Panc1 (cell line): ENCODE measurements around the gene BABAM2. TPM values are rescaled to one million over a fixed set of nuclear protein-coding genes. Genes with fewer than 3 reads are reported as not detected.

Source experiments
- ATAC-seq: fragments of 200-7000 bp; cut with Tn5 transposase; 2 replicates; pipeline ENCODE4 v1.9.1; 2020; ENCODE audit warnings: mild to moderate bottlenecking, moderate library complexity
- BruUV-seq: library from RNA; stranded (reverse); fragments of 400-500 nt; replicated peaks from 2 replicates; lab custom pipeline; 2021; lab: Mats Ljungman, UMichigan
- CTCF ChIA-PET: fragments of 300-600 bp; sonication (Branson Sonifier 250); formaldehyde crosslinking; loops from one replicate; lab custom pipeline; 2022; ENCODE audit warnings: antibody characterized with exemption; lab: Charles Lee
- POLR2A ChIA-PET: fragments of 300-600 bp; sonication (Branson Sonifier 250); formaldehyde crosslinking; loops from one replicate; lab custom pipeline; 2022; ENCODE audit warnings: antibody characterized with exemption; lab: Charles Lee
- DNase-seq: peaks from one replicate; pipeline ENCODE4 v3.0.0-alpha.2; 2010; ENCODE audit warnings: low read depth, low spot score
- H3K27ac ChIP-seq: 2 replicates; pipeline ENCODE4 v1.5.1; 2011; ENCODE audit warnings: mild to moderate bottlenecking, low read length, inconsistent platforms
- H3K27me3 ChIP-seq: fragments of 200-500 bp; sonication (Bioruptor generic); 2 replicates; pipeline ENCODE4 v1.6.0; 2014; ENCODE audit warnings: low read length, inconsistent platforms; ENCODE audit not compliant: control insufficient read depth, insufficient read depth
- H3K36me3 ChIP-seq: fragments of 200-500 bp; sonication (Bioruptor generic); 2 replicates; pipeline ENCODE4 v1.5.1; 2014; ENCODE audit warnings: inconsistent platforms, mild to moderate bottlenecking, low read length, moderate library complexity; ENCODE audit not compliant: control insufficient read depth, insufficient read depth
- H3K4me1 ChIP-seq: 2 replicates; pipeline ENCODE4 v1.5.1; 2011; ENCODE audit warnings: inconsistent platforms, mild to moderate bottlenecking, low read length, moderate library complexity; ENCODE audit not compliant: control insufficient read depth, insufficient read depth
- H3K4me3 ChIP-seq, 2 experiments: 2 replicates each; pipeline ENCODE4 v1.5.1; 2011 to 2012; ENCODE audit warnings: low read depth in 2 of 2, low read length in 2 of 2, mild to moderate bottlenecking in 2 of 2, inconsistent platforms in 1 of 2, moderate library complexity in 1 of 2
- H3K9me3 ChIP-seq: fragments of 200-500 bp; sonication (Bioruptor generic); 2 replicates; pipeline ENCODE4 v1.5.1; 2014; ENCODE audit warnings: low read depth, mild to moderate bottlenecking, inconsistent platforms, low read length, moderate library complexity; ENCODE audit not compliant: control insufficient read depth, insufficient read depth
- POLR2AphosphoS5 ChIP-seq: IDR thresholded peaks from 2 replicates; pipeline ENCODE4 v1.6.1; 2012; ENCODE audit warnings: mild to moderate bottlenecking, low read depth, low read length, moderate library complexity
- SIN3A ChIP-seq: IDR thresholded peaks from 2 replicates; pipeline ENCODE4 v1.6.1; 2012; ENCODE audit warnings: low read depth, mild to moderate bottlenecking, low read length, moderate library complexity, borderline replicate concordance; ENCODE audit not compliant: insufficient read depth
- TCF7L2 ChIP-seq: IDR thresholded peaks from 2 replicates; pipeline ENCODE4 v1.6.1; 2011; ENCODE audit warnings: mild to moderate bottlenecking, low read depth, low read length, inconsistent platforms
- in situ Hi-C: cut with HindIII; loops from 2 replicates; pipeline ENCODE4 v1.10.0; 2016; ENCODE audit warnings: low sequenced_read_pairs, low pct_unique_long_range_greater_than_20kb
- intact Hi-C: fragments of 100-400 bp; cut with micrococcal nuclease; formaldehyde crosslinking; loops from one replicate; pipeline ENCODE4 v1.10.0; 2022; ENCODE audit not compliant: unreplicated experiment
- total RNA-seq: library from RNA; stranded (reverse); gene quantifications from one replicate; pipeline ENCODE4 v1.2.1, GENCODE V29; 2021; ENCODE audit not compliant: unreplicated experiment
- TF ChIP-seq, protein P1 (sequence below): fragments of 450-650 bp; IDR thresholded peaks from 2 replicates; pipeline ENCODE4 v1.5.1; 2017; ENCODE audit warnings: mild to moderate bottlenecking
- TF ChIP-seq, protein P2 (sequence below), 2 experiments: IDR thresholded peaks; 2 replicates each; pipeline ENCODE4 v1.6.1; 2011 to 2012; ENCODE audit warnings: low read depth in 2 of 2, control low read depth in 1 of 2, low read length in 1 of 2, mild to moderate bottlenecking in 1 of 2, moderate library complexity in 1 of 2; ENCODE audit not compliant: insufficient read depth in 1 of 2

The BABAM2 gene
- total RNA-seq, 1 experiment from 2014 or later, result 31.2 TPM

DNA sequence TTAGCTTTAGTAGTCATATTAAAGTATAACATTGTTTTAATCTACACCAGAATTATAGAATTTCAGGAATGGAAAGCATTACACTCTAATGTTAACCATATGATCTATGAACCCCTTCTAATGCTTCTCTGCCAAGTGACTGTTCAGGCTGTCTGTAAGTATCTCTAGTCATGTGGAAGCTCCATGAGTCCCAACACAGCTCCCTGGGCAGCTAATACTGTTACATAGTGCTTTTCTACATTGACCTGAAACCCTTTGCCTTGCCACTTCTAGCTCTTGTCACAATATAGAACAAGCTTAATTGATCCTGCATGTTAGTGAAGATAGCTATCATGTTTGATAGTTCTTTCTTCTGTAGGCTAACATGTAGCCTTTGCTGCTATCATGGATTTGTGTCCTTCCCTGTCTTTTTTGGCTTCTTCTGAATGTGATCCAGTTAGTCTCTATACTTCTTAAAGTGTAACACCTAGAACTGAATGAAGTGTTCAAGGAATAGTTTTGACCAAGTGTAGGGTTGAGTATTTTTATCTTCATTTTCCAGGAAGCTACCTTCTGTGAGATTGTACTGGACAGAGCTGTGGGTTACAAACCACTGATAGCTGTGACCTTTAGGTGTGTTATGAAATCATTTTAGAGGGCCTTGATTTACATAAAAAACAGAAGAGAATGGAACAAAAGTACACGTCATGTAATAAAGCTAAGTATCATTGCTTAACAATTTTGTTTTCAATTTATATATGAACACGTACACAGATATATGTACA, 23.7 kb downstream of the BABAM2 start:
- no peak overlapping the region for H3K27ac ChIP-seq
- no peaks in the 10 kb centered on the region for H3K27me3 ChIP-seq
- TF ChIP-seq SIN3A, result no peak
- TF ChIP-seq, protein P1, sequence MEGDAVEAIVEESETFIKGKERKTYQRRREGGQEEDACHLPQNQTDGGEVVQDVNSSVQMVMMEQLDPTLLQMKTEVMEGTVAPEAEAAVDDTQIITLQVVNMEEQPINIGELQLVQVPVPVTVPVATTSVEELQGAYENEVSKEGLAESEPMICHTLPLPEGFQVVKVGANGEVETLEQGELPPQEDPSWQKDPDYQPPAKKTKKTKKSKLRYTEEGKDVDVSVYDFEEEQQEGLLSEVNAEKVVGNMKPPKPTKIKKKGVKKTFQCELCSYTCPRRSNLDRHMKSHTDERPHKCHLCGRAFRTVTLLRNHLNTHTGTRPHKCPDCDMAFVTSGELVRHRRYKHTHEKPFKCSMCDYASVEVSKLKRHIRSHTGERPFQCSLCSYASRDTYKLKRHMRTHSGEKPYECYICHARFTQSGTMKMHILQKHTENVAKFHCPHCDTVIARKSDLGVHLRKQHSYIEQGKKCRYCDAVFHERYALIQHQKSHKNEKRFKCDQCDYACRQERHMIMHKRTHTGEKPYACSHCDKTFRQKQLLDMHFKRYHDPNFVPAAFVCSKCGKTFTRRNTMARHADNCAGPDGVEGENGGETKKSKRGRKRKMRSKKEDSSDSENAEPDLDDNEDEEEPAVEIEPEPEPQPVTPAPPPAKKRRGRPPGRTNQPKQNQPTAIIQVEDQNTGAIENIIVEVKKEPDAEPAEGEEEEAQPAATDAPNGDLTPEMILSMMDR, result no peak
- TF ChIP-seq TCF7L2, result no peak
- no peak for TF ChIP-seq POLR2AphosphoS5
- TF ChIP-seq, protein P2, sequence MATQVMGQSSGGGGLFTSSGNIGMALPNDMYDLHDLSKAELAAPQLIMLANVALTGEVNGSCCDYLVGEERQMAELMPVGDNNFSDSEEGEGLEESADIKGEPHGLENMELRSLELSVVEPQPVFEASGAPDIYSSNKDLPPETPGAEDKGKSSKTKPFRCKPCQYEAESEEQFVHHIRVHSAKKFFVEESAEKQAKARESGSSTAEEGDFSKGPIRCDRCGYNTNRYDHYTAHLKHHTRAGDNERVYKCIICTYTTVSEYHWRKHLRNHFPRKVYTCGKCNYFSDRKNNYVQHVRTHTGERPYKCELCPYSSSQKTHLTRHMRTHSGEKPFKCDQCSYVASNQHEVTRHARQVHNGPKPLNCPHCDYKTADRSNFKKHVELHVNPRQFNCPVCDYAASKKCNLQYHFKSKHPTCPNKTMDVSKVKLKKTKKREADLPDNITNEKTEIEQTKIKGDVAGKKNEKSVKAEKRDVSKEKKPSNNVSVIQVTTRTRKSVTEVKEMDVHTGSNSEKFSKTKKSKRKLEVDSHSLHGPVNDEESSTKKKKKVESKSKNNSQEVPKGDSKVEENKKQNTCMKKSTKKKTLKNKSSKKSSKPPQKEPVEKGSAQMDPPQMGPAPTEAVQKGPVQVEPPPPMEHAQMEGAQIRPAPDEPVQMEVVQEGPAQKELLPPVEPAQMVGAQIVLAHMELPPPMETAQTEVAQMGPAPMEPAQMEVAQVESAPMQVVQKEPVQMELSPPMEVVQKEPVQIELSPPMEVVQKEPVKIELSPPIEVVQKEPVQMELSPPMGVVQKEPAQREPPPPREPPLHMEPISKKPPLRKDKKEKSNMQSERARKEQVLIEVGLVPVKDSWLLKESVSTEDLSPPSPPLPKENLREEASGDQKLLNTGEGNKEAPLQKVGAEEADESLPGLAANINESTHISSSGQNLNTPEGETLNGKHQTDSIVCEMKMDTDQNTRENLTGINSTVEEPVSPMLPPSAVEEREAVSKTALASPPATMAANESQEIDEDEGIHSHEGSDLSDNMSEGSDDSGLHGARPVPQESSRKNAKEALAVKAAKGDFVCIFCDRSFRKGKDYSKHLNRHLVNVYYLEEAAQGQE (IDR thresholded peaks at IDR 0.05; ENCODE audit: insufficient read depth in 1 of 2, low read depth in 2 of 2, low read length in 1 of 2), result no peak
- H3K4me3 ChIP-seq, result no peak overlapping the region
- ATAC-seq (no peak), DNase-seq (no peak)
- no TSS peak for BruUV-seq
- H3K4me1 ChIP-seq, result no peaks in the 10 kb centered on the region
- in situ Hi-C loops (no loop called here), intact Hi-C loops (no loop called here)
- H3K36me3 ChIP-seq, result no peaks in the 10 kb centered on the region
- no peaks in the 10 kb centered on the region for H3K9me3 ChIP-seq
- ChIA-PET CTCF (interaction anchor here (0.7 kb wide), 1 partner anchor 65 kb away, joined by 3 read pairs; no protein-coding TSS in a partner anchor), POLR2A (no interaction called here)

DNA sequence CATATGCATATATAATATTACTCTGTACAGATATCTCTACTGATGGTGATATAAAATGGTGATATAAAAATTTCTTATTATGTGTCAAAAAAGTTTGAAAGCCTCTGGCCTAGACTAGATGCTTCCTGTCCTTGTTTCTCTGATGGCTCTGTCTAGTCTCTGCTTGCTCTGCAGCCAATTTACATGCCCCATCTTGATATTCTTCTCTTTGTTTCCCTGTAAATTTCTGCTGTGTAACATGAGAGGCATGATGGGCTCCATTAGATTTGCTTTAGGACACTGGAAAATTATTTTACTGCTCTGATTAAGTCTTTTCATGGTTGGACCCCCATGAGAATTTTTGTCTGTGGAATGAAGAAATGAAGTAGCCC, 24.3 kb downstream of the BABAM2 start:
- H3K4me1 ChIP-seq, result no peaks in the 10 kb centered on the region
- intact Hi-C loops, result no loop called here
- no peaks in the 10 kb centered on the region for H3K36me3 ChIP-seq
- no TSS peak for BruUV-seq
- no peaks in the 10 kb centered on the region for H3K9me3 ChIP-seq
- CTCF ChIA-PET, result no interaction called here
- in situ Hi-C loops, result no loop called here
- no peaks in the 10 kb centered on the region for H3K27me3 ChIP-seq
- TF ChIP-seq, protein P2 (IDR thresholded peaks at IDR 0.05; ENCODE audit: insufficient read depth in 1 of 2, low read depth in 2 of 2, low read length in 1 of 2), result no peak
- no peak for TF ChIP-seq POLR2AphosphoS5
- no peak for TF ChIP-seq TCF7L2
- TF ChIP-seq SIN3A, result no peak
- TF ChIP-seq, protein P1, result no peak
- DNase-seq (no peak), ATAC-seq (no peak)
- POLR2A ChIA-PET, result no interaction called here
- no peak overlapping the region for H3K27ac ChIP-seq
- H3K4me3 ChIP-seq, result no peak overlapping the region
